ENCODE measurements around the gene ORC3. TPM values are rescaled to one million over a fixed set of nuclear protein-coding genes. Genes with fewer than 3 reads are reported as not detected.

The ORC3 gene
- total RNA-seq, result 10 to 100 TPM in 3 of 6 experiments, 1 to 10 TPM in 3; 7.7 to 12.7 (median 9.8) TPM
- long read RNA-seq, partial matches to known transcripts, result 3 of 6 reads
- long read RNA-seq, other reads (novel, unspliced or antisense), result 1 of 6 reads

DNA sequence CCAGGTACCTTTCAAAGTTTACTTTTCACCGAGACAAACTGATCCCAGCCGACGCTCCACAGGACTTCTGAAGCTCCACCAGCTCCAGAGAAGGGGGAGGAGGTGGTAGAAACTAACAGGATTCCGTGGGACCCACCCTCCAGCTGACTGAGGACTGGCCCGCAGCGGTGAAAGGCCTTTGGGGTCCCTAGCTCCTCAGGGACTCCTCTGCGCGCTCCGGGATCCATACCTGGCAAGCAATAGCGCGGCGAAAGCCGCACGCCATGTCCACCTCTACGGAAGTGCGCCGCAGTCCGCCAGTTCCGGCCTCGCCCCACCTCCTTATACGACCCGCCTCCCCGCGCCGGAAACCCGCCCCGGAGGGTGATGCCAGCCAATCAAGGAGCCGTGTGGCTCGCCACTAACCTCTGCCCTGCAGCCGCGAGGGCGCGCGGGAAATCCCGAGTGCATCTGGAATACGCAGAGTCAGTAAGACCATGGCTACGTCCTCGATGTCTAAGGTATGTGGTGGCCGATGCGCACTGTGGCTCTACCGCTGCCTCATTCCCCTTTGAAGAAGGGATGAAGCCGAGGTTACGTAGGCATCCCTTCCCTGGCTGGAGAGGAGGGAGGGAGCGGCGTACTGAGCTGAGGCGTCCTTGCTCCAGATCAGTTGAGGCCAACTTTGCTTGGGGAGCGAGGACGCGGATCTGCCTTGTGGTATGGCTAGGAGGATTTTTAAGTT, at the start of gene ORC3, which contains the start of gene RARS2:
Gene ORC3 (plus strand): TSS at position 443 of the 724 bp plus-strand sequence. CDS start 34 bp downstream, at position 477.
Gene RARS2 (minus strand): TSS at position 295 of the 724 bp plus-strand sequence. CDS start 30 bp downstream, at position 265.
- ATAC-seq, result peak; percentile 100
- peak; percentile 98 to 99 (median 98) for DNase-seq
- intact Hi-C loops (cut with DNase I), result no loop called here
- TF ChIP-seq, protein P1, sequence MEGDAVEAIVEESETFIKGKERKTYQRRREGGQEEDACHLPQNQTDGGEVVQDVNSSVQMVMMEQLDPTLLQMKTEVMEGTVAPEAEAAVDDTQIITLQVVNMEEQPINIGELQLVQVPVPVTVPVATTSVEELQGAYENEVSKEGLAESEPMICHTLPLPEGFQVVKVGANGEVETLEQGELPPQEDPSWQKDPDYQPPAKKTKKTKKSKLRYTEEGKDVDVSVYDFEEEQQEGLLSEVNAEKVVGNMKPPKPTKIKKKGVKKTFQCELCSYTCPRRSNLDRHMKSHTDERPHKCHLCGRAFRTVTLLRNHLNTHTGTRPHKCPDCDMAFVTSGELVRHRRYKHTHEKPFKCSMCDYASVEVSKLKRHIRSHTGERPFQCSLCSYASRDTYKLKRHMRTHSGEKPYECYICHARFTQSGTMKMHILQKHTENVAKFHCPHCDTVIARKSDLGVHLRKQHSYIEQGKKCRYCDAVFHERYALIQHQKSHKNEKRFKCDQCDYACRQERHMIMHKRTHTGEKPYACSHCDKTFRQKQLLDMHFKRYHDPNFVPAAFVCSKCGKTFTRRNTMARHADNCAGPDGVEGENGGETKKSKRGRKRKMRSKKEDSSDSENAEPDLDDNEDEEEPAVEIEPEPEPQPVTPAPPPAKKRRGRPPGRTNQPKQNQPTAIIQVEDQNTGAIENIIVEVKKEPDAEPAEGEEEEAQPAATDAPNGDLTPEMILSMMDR (IDR thresholded peaks at IDR 0.05), result peak in 1 of 4 donors; percentile 19
- peak; percentile 88 for TF ChIP-seq POLR2A (IDR thresholded peaks at IDR 0.05)
- Histone ChIP-seq H3K36me3 (peaks cover 0 to 5% (median 0%) of the 10 kb centered on the region in 4 donors), H3K4me3 (peak within 1 kb of the TSS; percentile 70 to 98 (median 88)), H3K27ac (peak within 1 kb of the TSS; percentile 67 to 71 (median 70)), H3K4me1 (peaks cover 0 to 26% (median 5%) of the 10 kb centered on the region in 4 donors), H3K27me3 (no peaks in the 10 kb centered on the region), H3K9me3 (no peaks in the 10 kb centered on the region)
- WGBS (ENCODE audit: insufficient coverage, low coverage, low lambda C conversion rate, missing lambda C conversion rate), result 1% methylated on average over 18 of the region's 49 CpGs

DNA sequence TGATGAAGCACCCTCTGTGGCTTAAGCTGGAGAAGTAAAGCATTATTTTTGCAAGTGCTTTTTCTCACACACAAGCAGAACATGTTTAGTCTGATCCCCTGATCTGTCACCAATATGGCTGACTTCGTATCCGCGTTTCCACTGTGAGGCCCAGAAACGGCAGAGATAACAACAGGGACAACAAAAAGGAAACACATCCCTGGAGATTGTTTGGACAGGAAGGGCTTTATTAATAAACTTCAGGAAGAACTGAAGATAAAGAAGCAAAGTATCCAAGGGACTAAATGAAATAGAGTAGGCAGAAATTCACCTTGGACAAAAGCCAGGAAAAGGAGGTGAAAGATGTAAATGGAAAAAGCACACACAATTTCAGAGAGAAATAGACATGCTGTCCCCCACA, 49.4 kb upstream of the ORC3 start:
- ATAC-seq (peak; percentile 70 to 84 (median 76)), DNase-seq (no peak)
- intact Hi-C loops (cut with DNase I), result no loop called here
- Histone ChIP-seq H3K9me3 (no peaks in the 10 kb centered on the region), H3K36me3 (peaks cover 0 to 5% (median 0%) of the 10 kb centered on the region in 4 donors), H3K27ac (no peak overlapping the region), H3K4me1 (no peaks in the 10 kb centered on the region), H3K27me3 (no peaks in the 10 kb centered on the region), H3K4me3 (no peak overlapping the region)
- no peak for TF ChIP-seq POLR2A (IDR thresholded peaks at IDR 0.05)
- TF ChIP-seq, protein P1 (IDR thresholded peaks at IDR 0.05), result no peak
- WGBS (ENCODE audit: insufficient coverage, low coverage, low lambda C conversion rate, missing lambda C conversion rate), result 31% methylated on average over 4 of the region's 4 CpGs

DNA sequence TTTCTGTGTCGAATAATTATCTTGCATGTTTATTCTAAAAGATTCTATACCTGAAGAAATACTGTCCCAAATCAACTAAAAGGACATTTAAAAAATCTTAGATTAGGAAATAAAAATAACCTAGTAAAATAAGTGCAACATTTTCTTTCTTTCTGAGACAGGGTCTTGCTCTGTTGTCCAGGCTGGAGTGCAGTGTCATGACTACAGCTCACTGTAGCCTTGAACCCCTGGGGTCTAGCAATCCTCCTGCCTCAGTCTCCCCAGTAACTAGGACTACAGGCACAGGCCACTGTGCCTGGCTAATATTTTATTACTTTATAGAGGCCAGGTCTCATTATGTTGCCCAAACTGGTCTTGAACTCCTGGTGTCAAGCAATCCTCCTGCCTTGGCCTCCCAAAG, 48.9 kb upstream of the ORC3 start:
- DNase-seq (no peak), ATAC-seq (no peak)
- 75% methylated on average over 1 of the region's 1 CpG for WGBS (ENCODE audit: insufficient coverage, low coverage, low lambda C conversion rate, missing lambda C conversion rate)
- Histone ChIP-seq H3K27ac (no peak overlapping the region), H3K9me3 (no peaks in the 10 kb centered on the region), H3K27me3 (no peaks in the 10 kb centered on the region), H3K4me3 (no peak overlapping the region), H3K4me1 (no peaks in the 10 kb centered on the region), H3K36me3 (peaks cover 0 to 5% (median 0%) of the 10 kb centered on the region in 4 donors)
- intact Hi-C loops (cut with DNase I), result no loop called here
- TF ChIP-seq, protein P1 (IDR thresholded peaks at IDR 0.05), result no peak
- TF ChIP-seq POLR2A (IDR thresholded peaks at IDR 0.05), result no peak

DNA sequence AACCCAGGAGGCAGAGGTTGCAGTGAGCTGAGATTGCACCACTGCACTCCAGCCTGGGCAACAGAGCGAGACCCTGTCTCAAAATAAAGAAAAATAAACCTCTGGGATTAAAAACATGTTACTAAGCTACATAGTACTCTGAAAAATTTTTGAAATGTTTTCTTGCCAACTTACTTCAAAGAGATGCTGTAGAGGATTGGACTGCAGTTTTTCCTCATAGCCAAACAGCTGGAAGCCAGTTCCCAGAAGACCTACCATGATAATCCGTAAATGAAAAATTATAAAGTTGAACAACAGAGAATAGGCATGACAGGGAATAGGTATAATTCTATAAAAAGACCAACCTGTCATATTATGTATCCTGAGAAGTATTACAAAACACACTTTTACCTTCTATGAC, 48.2 kb upstream of the ORC3 start:
- no peak overlapping the region for H3K27ac ChIP-seq
- 89% methylated on average over 2 of the region's 2 CpGs for WGBS (ENCODE audit: insufficient coverage, low coverage, low lambda C conversion rate, missing lambda C conversion rate)
- ATAC-seq (no peak), DNase-seq (no peak)
- no peaks in the 10 kb centered on the region for H3K9me3 ChIP-seq
- H3K27me3 ChIP-seq, result no peaks in the 10 kb centered on the region
- H3K4me1 ChIP-seq, result no peaks in the 10 kb centered on the region
- intact Hi-C loops (cut with DNase I), result no loop called here
- TF ChIP-seq, protein P1 (IDR thresholded peaks at IDR 0.05), result no peak
- TF ChIP-seq POLR2A (IDR thresholded peaks at IDR 0.05), result no peak
- no peak overlapping the region for H3K4me3 ChIP-seq
- H3K36me3 ChIP-seq, result peaks cover 0 to 9% (median 0%) of the 10 kb centered on the region in 4 donors

Data from right lobe of liver (tissue), 6 donors.